HG02623 (cell line): ENCODE data around the gene DNAH5.

Experiments
- ATAC-seq: cut with Tn5 transposase; IDR thresholded peaks from one replicate; pipeline ENCODE4 v1.9.1; 2021; ENCODE audit warnings: moderate library complexity; ENCODE audit not compliant: unreplicated experiment

Gene DNAH5

GRCh38 chr5:13643196-13643595, 301.3 kb downstream of the DNAH5 start:
- no peak for ATAC-seq
